EH (cell line): ENCODE results near the gene SEMA4C.

Source experiments
- DNase-seq: peaks from one replicate; pipeline ENCODE4 v3.0.0-alpha.2; 2015; ENCODE audit warnings: low read depth

Gene SEMA4C

GRCh38 chr2:96869822-96870625 is at the start of gene SEMA4C:
Gene SEMA4C, minus strand, starts transcription at chr2:96870080. Its CDS starts 2,194 bp downstream, at chr2:96867886.
- DNase-seq = peak; percentile 50

- no peak for DNase-seq
Measured at GRCh38 chr2:96918754-96919550, 49.1 kb upstream of the SEMA4C start.

- DNase-seq = no peak
Measured at GRCh38 chr2:96918092-96918753, 48.3 kb upstream of the SEMA4C start.

- peak; percentile 18 for DNase-seq
Measured at GRCh38 chr2:96916646-96917543, 47.0 kb upstream of the SEMA4C start.

- DNase-seq = peak; percentile 66
Measured at GRCh38 chr2:96916156-96916630, 46.3 kb upstream of the SEMA4C start.

- DNase-seq = peak; percentile 32
Measured at GRCh38 chr2:96914332-96914731, 44.5 kb upstream of the SEMA4C start.

- no peak for DNase-seq
Measured at GRCh38 chr2:96913398-96914202, 43.7 kb upstream of the SEMA4C start.

- DNase-seq = no peak
Measured at GRCh38 chr2:96913117-96913397, 43.2 kb upstream of the SEMA4C start.

- DNase-seq = no peak
Measured at GRCh38 chr2:96912346-96913116, 42.7 kb upstream of the SEMA4C start.

- no peak for DNase-seq
Measured at GRCh38 chr2:96909611-96910021, 39.7 kb upstream of the SEMA4C start.

GRCh38 chr2:96907115-96908041 is 37.5 kb upstream of the SEMA4C start:
- DNase-seq = peak; percentile 78

GRCh38 chr2:96906729-96907114 is 36.8 kb upstream of the SEMA4C start:
- DNase-seq = peak; percentile 51

- DNase-seq = no peak
Measured at GRCh38 chr2:96903815-96904214, 33.9 kb upstream of the SEMA4C start.

- peak; percentile 7 for DNase-seq
Measured at GRCh38 chr2:96903318-96903717, 33.4 kb upstream of the SEMA4C start.

- no peak for DNase-seq
Measured at GRCh38 chr2:96900237-96900636, 30.4 kb upstream of the SEMA4C start.

GRCh38 chr2:96899413-96899741 is 29.5 kb upstream of the SEMA4C start:
- no peak for DNase-seq

GRCh38 chr2:96898641-96899412 is 28.9 kb upstream of the SEMA4C start:
- peak; percentile 10 for DNase-seq

GRCh38 chr2:96898135-96898505 is 28.2 kb upstream of the SEMA4C start:
- DNase-seq = no peak
